Stimulated activated CD4-positive, alpha-beta T cell treated with anti-CD3 and anti-CD28 coated beads, Interleukin-1b, Interleukin-23, amount 100 ng/mL, for 4 hours (primary cell): ENCODE data around the gene OPN1SW.

Source experiments
- DNase-seq, 2 donors: peaks; one replicate each; pipeline ENCODE4 v3.0.0-alpha.2; 2020; ENCODE audit warnings: low read depth in 2 of 2

Gene OPN1SW

DNA sequence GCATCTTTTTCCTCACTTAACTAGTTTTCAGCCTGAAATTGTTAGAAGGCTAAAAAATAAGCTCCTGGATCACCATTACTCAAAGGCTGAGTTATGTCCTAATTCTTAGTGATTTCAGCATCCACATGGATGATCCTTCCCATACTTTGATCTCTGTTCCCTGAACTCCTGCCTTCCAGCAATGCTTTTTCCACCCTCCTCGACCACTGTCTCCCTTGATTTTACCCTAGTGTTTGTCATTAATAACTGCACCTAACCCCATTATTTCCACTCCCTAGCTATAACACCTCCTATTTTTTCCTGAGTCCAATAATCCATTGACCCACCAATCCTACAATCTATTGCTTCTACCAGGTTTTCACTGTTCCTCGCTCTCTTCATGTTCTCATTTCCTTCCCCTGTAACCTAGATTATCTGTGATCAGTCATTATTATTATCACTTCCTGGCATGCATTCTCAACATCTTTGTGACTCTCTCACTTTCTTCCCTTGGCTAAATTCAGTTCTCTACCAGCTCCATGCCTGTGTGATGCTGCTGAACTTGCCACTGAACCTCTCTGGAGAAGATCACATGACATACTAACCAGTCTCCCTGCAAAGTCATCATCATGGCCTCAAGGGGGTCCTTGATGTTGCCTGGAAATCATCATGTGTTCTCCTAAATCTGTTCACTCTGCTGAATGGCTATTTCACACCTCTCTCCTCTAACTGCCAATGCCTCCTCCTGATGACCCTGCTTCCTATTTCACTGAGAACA lies 42.9 kb downstream of the OPN1SW start:
- no peak for DNase-seq

- no peak for DNase-seq
Observed at GRCh38 chr7:128731184-128731583, 44.4 kb downstream of the OPN1SW start.

DNA sequence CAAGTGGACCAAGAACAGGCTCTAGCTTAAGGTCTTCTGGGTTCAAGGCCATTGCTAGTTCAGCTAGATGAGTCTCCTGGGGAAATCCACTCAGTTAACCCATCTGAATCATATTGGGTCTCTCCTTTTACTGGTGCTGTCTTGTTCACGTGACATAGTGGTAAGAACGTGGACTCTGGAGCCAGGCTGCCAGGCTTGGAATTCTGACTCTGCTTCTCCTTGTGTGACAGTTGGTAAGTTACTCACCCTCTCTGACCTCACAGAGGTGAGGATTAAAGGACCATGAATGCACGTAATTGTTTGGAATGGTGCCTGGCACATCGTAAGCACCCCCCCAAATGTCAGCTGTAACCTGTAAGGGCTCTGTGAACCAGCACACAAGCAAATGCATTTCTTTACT lies 46.1 kb downstream of the OPN1SW start:
- no peak for DNase-seq

GRCh38 chr7:128728598-128728997 lies 47.0 kb downstream of the OPN1SW start:
- DNase-seq = no peak

GRCh38 chr7:128727239-128727638 lies 48.4 kb downstream of the OPN1SW start:
- no peak for DNase-seq

- no peak for DNase-seq
Observed at GRCh38 chr7:128726737-128727072, 48.9 kb downstream of the OPN1SW start.

DNA sequence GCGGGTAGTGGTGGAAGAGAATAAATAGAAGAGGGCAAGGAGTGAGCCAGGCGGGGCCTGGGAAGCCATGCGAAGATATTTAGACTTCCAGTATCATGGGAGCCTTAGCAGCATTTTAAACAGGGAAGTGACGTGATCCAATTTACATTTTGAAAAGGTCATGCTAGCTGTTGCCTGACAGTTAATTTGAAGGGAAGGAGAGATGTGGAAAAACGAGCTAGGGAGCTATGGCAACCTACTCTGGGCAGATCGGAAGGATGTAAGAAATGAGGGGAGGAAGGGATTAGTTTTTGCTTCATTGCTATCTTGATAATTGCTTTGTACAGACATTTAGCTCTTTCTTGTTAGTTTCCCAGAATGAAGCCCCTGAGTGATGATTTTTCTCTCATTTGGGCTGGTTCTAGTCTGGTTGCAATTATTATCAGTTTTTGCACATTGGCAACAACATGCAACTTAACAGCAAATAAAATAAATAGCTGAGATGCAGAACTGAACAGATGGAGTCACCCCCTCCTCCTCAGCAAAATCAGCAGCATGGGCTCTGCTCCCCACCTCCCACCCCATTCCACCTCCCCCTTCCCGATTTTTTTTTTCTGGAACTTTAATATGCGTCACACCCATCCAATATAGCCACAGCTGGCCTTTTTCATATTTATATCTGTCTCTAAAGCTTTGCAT lies 49.4 kb downstream of the OPN1SW start:
- no peak for DNase-seq

DNA sequence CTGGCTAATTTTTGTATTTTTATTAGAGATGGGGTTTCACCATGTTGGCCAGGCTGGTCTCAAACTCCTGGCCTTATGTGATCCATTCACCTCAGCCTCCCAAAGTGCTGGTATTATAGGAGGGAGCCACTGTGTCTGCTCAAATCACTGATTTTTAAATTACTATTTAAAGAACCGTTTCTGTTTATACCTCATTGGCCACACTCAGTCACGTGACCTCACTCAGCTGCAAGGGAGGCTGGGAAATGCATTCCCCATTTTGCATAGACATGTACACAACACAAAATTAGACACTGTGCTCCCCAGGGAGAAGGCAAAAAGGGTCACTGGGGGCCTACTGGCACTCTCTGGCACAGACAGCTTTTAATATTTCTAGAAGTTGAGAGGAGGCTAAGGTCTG lies 50.1 kb downstream of the OPN1SW start:
- no peak for DNase-seq

DNA sequence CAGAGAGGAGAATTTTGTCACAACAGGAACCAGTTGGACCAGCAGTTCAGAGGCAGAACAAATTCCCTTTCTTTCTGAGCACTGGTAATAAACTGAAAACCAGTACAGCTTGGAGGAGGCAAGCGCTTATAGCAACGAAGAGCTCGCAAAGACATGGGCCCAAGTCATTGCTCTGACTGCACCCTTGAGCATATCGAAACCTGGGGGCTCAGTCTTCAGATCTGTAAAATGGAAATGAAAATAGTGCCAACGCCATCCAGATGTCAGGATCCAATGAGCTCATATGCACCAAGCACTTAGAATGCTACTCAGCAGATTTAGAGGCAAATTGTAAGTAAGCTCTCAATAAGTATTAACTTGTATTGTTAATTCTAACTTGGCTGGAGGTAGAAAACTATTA lies 50.9 kb downstream of the OPN1SW start:
- no peak for DNase-seq
